NCI-H1105 treated with DMSO at 0.1 percent for 48 hours (cell line): ENCODE data around the gene CFD.
"Not testable (repeated sequence)": the region's sequence is repeated elsewhere in the genome, so short reads cannot be mapped to it uniquely, and the experiment has no call there.

Experiments used
- DNase-seq: peaks from one replicate; lab custom pipeline; 2025; lab: John Stamatoyannopoulos, UW

Gene CFD

GRCh38 chr19:858868-859843 lies at the start of gene CFD:
CFD (plus strand) TSS chr19:859664; CDS start chr19:859690, 26 bp downstream.
- DNase-seq, result no peak

- DNase-seq, result no peak
Observed at GRCh38 chr19:810077-810855, 49.2 kb upstream of the CFD start.

GRCh38 chr19:810883-811489 lies 48.5 kb upstream of the CFD start:
- no peak for DNase-seq

- no peak for DNase-seq
Observed at GRCh38 chr19:811506-812048, 47.9 kb upstream of the CFD start.

GRCh38 chr19:812049-812746 lies 47.3 kb upstream of the CFD start:
- no peak for DNase-seq

- DNase-seq, result no peak
Observed at GRCh38 chr19:812747-813218, 46.7 kb upstream of the CFD start.

- DNase-seq, result no peak
Observed at GRCh38 chr19:813219-814151, 46.0 kb upstream of the CFD start.

GRCh38 chr19:814152-815078 lies 45.0 kb upstream of the CFD start:
- DNase-seq, result no peak

GRCh38 chr19:815079-815774 lies 44.2 kb upstream of the CFD start:
- DNase-seq, result no peak

GRCh38 chr19:815775-816499 lies 43.5 kb upstream of the CFD start:
- DNase-seq, result no peak

GRCh38 chr19:816500-816857 lies 43.0 kb upstream of the CFD start:
- no peak for DNase-seq

- DNase-seq, result not testable (repeated sequence)
Observed at GRCh38 chr19:820212-820611, 39.3 kb upstream of the CFD start.

- DNase-seq, result no peak
Observed at GRCh38 chr19:821231-821824, 38.1 kb upstream of the CFD start.

- no peak for DNase-seq
Observed at GRCh38 chr19:821825-822503, 37.5 kb upstream of the CFD start, which contains the start of gene PLPPR3. PLPPR3 (minus strand) TSS chr19:821955; CDS start chr19:821559, 396 bp downstream.

GRCh38 chr19:823565-824121 lies 35.8 kb upstream of the CFD start:
- DNase-seq, result no peak

GRCh38 chr19:824885-825284 lies 34.6 kb upstream of the CFD start:
- no peak for DNase-seq
